Karpas-422 (cell line): ENCODE data around the gene BBS4. TPM values are rescaled to one million over a fixed set of nuclear protein-coding genes. Genes with fewer than 3 reads are reported as not detected.
"Not testable (repeated sequence)": the region's sequence is repeated elsewhere in the genome, so short reads cannot be mapped to it uniquely, and the experiment has no call there.

Source experiments
- DNase-seq: peaks from one replicate; pipeline ENCODE4 v3.0.0-alpha.2; 2015
- H2AFZ ChIP-seq: fragments of 200-600 bp; sonication (generic); 2 replicates; pipeline ENCODE4 v1.6.1; 2014; ENCODE audit warnings: antibody characterized with exemption, low read length, mixed read lengths
- H3K27ac ChIP-seq: fragments of 200-600 bp; sonication (generic); 2 replicates; pipeline ENCODE4 v1.5.1; 2014; ENCODE audit warnings: mild to moderate bottlenecking, low read length, moderate library complexity
- H3K27me3 ChIP-seq: fragments of 200-600 bp; sonication (generic); 2 replicates; pipeline ENCODE4 v1.6.1; 2014; ENCODE audit warnings: low read length, mixed read lengths
- H3K36me3 ChIP-seq: fragments of 200-600 bp; sonication (generic); 2 replicates; pipeline ENCODE4 v1.6.1; 2014; ENCODE audit warnings: low read length, mixed read lengths; ENCODE audit not compliant: insufficient read depth
- H3K4me1 ChIP-seq: fragments of 200-600 bp; sonication (generic); 2 replicates; pipeline ENCODE4 v1.6.1; 2014; ENCODE audit warnings: mild to moderate bottlenecking, low read length, mixed read lengths
- H3K4me2 ChIP-seq: fragments of 200-600 bp; sonication (generic); 2 replicates; pipeline ENCODE4 v1.6.1; 2014; ENCODE audit warnings: low read length, low read depth, mild to moderate bottlenecking; ENCODE audit not compliant: poor library complexity, severe bottlenecking
- H3K4me3 ChIP-seq: fragments of 200-600 bp; sonication (generic); 2 replicates; pipeline ENCODE4 v1.5.1; 2014; ENCODE audit warnings: mild to moderate bottlenecking, antibody characterized with exemption, low read length, mixed read lengths
- H3K79me2 ChIP-seq: fragments of 200-600 bp; sonication (generic); 2 replicates; pipeline ENCODE4 v1.6.1; 2014; ENCODE audit warnings: mild to moderate bottlenecking, low read length, mixed read lengths
- H3K9ac ChIP-seq: fragments of 200-600 bp; sonication (generic); 2 replicates; pipeline ENCODE4 v1.6.0; 2014; ENCODE audit warnings: low read length
- H3K9me2 ChIP-seq: fragments of 200-600 bp; sonication (generic), shearing (Covaris generic); replicated peaks from 2 replicates; pipeline ENCODE4 v1.6.0; 2014; ENCODE audit warnings: mild to moderate bottlenecking, low read length, moderate library complexity; ENCODE audit not compliant: insufficient read depth
- H3K9me3 ChIP-seq: fragments of 300-700, 200-600 bp; sonication (generic); 2 replicates; pipeline ENCODE4 v1.6.1; 2014; ENCODE audit warnings: low read length, mixed read lengths
- H4K20me1 ChIP-seq: fragments of 200-600 bp; sonication (generic); 2 replicates; pipeline ENCODE4 v1.6.1; 2014; ENCODE audit warnings: mild to moderate bottlenecking, antibody characterized with exemption, low read length, low read depth; ENCODE audit not compliant: insufficient read depth
- total RNA-seq: library from RNA; depleted of rRNA; stranded (reverse); fragments of >200 nt; shearing (Covaris generic); gene quantifications from 2 replicates; pipeline ENCODE4 v1.2.3, GENCODE V29; 2014; ENCODE audit warnings: low replicate concordance; rRNA removed

The BBS4 gene
- total RNA-seq = 17.0 and 27.9 TPM in 2 replicates

GRCh38 chr15:72685925-72686794 lies at the start of gene BBS4, which contains the start of gene HIGD2B:
Gene BBS4 (plus strand): TSS chr15:72686207. CDS start chr15:72686228, 21 bp downstream.
Gene HIGD2B (minus strand): TSS chr15:72686182. CDS start chr15:72676374, 9,808 bp downstream.
- no peaks in the 10 kb centered on the region for H4K20me1 ChIP-seq
- no peaks in the 10 kb centered on the region for H3K27me3 ChIP-seq
- H3K9ac ChIP-seq = peak within 1 kb of the TSS; percentile 83
- H2AFZ ChIP-seq = peak within 1 kb of the TSS; percentile 99
- DNase-seq = peak; percentile 97
- peak within 1 kb of the TSS; percentile 99 for H3K4me2 ChIP-seq
- H3K79me2 ChIP-seq = peaks cover 16% of the 10 kb centered on the region
- peak within 1 kb of the TSS; percentile 93 for H3K4me3 ChIP-seq
- H3K9me2 ChIP-seq = no peaks in the 10 kb centered on the region
- H3K9me3 ChIP-seq = no peaks in the 10 kb centered on the region
- peaks cover 25% of the 10 kb centered on the region for H3K4me1 ChIP-seq
- H3K36me3 ChIP-seq = no peaks in the 10 kb centered on the region
- peak within 1 kb of the TSS; percentile 51 for H3K27ac ChIP-seq

GRCh38 chr15:72636519-72637282 lies 49.3 kb upstream of the BBS4 start:
- H2AFZ ChIP-seq, H4K20me1 ChIP-seq, H3K27ac ChIP-seq, H3K27me3 ChIP-seq, H3K4me3 ChIP-seq, H3K4me2 ChIP-seq, H3K9me3 ChIP-seq, H3K9ac ChIP-seq, H3K9me2 ChIP-seq, H3K4me1 ChIP-seq, H3K79me2 ChIP-seq, H3K36me3 ChIP-seq: not testable (repeated sequence)
- peak; percentile 83 for DNase-seq

GRCh38 chr15:72639759-72640483 lies 46.1 kb upstream of the BBS4 start:
- not testable (repeated sequence) for H3K9me3 ChIP-seq, H3K9ac ChIP-seq, H3K4me1 ChIP-seq, H3K9me2 ChIP-seq, DNase-seq, H3K27ac ChIP-seq, H4K20me1 ChIP-seq, H3K27me3 ChIP-seq, H3K36me3 ChIP-seq, H3K4me2 ChIP-seq, H2AFZ ChIP-seq, H3K4me3 ChIP-seq, H3K79me2 ChIP-seq

- H3K4me3 ChIP-seq, H3K36me3 ChIP-seq, H3K9me3 ChIP-seq, H3K4me1 ChIP-seq, H3K9me2 ChIP-seq, H3K4me2 ChIP-seq, H3K27me3 ChIP-seq, DNase-seq, H3K9ac ChIP-seq, H3K27ac ChIP-seq, H3K79me2 ChIP-seq, H4K20me1 ChIP-seq, H2AFZ ChIP-seq: not testable (repeated sequence)
Measured at GRCh38 chr15:72642271-72642670, 43.7 kb upstream of the BBS4 start.

- H3K4me3 ChIP-seq, H3K79me2 ChIP-seq, H2AFZ ChIP-seq, H4K20me1 ChIP-seq, H3K9ac ChIP-seq, H3K27ac ChIP-seq, H3K4me2 ChIP-seq, H3K9me3 ChIP-seq, H3K9me2 ChIP-seq, H3K27me3 ChIP-seq, H3K4me1 ChIP-seq, DNase-seq, H3K36me3 ChIP-seq: not testable (repeated sequence)
Measured at GRCh38 chr15:72648631-72649253, 37.3 kb upstream of the BBS4 start.

- H3K4me3 ChIP-seq, H3K4me2 ChIP-seq, H3K79me2 ChIP-seq, H3K9me2 ChIP-seq, H2AFZ ChIP-seq, H3K27me3 ChIP-seq, H4K20me1 ChIP-seq, H3K4me1 ChIP-seq, H3K9ac ChIP-seq, H3K27ac ChIP-seq, H3K9me3 ChIP-seq, H3K36me3 ChIP-seq, DNase-seq: not testable (repeated sequence)
Measured at GRCh38 chr15:72654397-72654796, 31.6 kb upstream of the BBS4 start, which contains the start of gene GOLGA6B. Gene GOLGA6B (plus strand): TSS chr15:72654697. CDS start chr15:72654738, 41 bp downstream.

- not testable (repeated sequence) for H3K4me2 ChIP-seq, H3K27ac ChIP-seq, H3K9ac ChIP-seq, H3K79me2 ChIP-seq, H3K27me3 ChIP-seq, DNase-seq, H3K9me2 ChIP-seq, H3K4me1 ChIP-seq, H3K4me3 ChIP-seq, H3K9me3 ChIP-seq, H3K36me3 ChIP-seq, H2AFZ ChIP-seq, H4K20me1 ChIP-seq
Measured at GRCh38 chr15:72656014-72656413, 30.0 kb upstream of the BBS4 start.
